ENCODE results near the gene IGSF23.
"Not testable (repeated sequence)": the region's sequence is repeated elsewhere in the genome, so short reads cannot be mapped to it uniquely, and the experiment has no call there.

Gene IGSF23

DNA sequence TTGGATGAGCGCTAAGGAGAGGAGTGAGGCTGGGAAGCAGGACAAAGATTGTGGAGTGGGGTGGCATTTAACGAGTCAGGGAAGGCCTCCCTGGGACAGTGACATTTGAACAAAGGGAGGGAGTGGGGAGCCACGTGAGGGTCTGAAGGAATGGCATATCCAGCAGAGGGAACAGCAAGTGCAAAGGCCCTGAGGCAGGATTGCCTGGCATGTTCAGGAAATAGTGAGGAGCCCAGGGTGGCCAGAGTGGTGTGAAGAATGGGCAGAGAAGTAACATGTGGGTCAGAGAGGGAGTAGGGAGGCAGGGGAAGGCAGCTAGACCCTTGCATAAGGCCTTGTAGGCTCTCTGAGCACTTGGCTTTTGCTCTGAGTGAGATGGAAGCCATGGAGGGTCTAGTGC is 15.4 kb downstream of the IGSF23 start:
- Histone ChIP-seq H3K4me3 (ENCODE audit: low read length in 2 of 2) (no peak overlapping the region), H3K36me3 (replicated peaks in 1 of 2; ENCODE audit: control insufficient read depth in 2 of 2, insufficient read depth in 2 of 2, low read length in 2 of 2) (no peaks in the 10 kb centered on the region), H3K27ac (replicated peaks; ENCODE audit: low read length) (no peak overlapping the region), H3K4ac (ENCODE audit: low read length) (no peak overlapping the region), H4K8ac (ENCODE audit: low read depth, low read length) (no peak overlapping the region), H3K18ac (ENCODE audit: low read length) (no peak overlapping the region), H3K9me3 (replicated peaks in 1 of 2; ENCODE audit: control insufficient read depth in 2 of 2, insufficient read depth in 1 of 2, low read depth in 1 of 2, low read length in 2 of 2) (peaks cover 0 to 2% of the 10 kb centered on the region in 2 donors), H3K9ac (ENCODE audit: low read depth, low read length, poor library complexity) (no peak overlapping the region), H3K14ac (ENCODE audit: low read length) (no peak overlapping the region), H3K4me2 (ENCODE audit: insufficient read depth, low read length, poor library complexity, severe bottlenecking) (no peak overlapping the region), H3K27me3 (ENCODE audit: control insufficient read depth in 3 of 3, insufficient read depth in 3 of 3, low read depth in 1 of 3, low read length in 3 of 3) (no peaks in the 10 kb centered on the region), H2BK120ac (ENCODE audit: low read depth, low read length) (no peak overlapping the region), H4K91ac (ENCODE audit: low read depth, low read length, poor library complexity) (no peak overlapping the region), H2BK12ac (ENCODE audit: low read length) (no peak overlapping the region), H2BK15ac (ENCODE audit: low read length) (no peak overlapping the region), H3K79me1 (ENCODE audit: low read depth, low read length) (no peaks in the 10 kb centered on the region), H3K4me1 (ENCODE audit: control insufficient read depth in 2 of 2, insufficient read depth in 1 of 2, low read depth in 1 of 2, low read length in 2 of 2) (no peaks in the 10 kb centered on the region), H2AFZ (ENCODE audit: low read length) (no peak overlapping the region), H2BK5ac (ENCODE audit: low read length) (no peak overlapping the region), H3K23ac (ENCODE audit: low read depth, low read length, poor library complexity) (no peak overlapping the region), H2AK5ac (ENCODE audit: low read depth, low read length) (no peak overlapping the region)
- DNase-seq (ENCODE audit: low spot score) = no peak
- 100% methylated on average over 1 of the region's 3 CpGs; no CpG with 5 or more reads in 1 of the 2 donors for WGBS, 2 donors (ENCODE audit: extremely low coverage in 2 of 2, insufficient read length in 2 of 2, insufficient replicate concordance in 1 of 2)

GRCh38 chr19:44631611-44632010 is 18.2 kb downstream of the IGSF23 start:
- not testable (repeated sequence) for H3K18ac ChIP-seq (ENCODE audit: low read length); H2BK15ac ChIP-seq (ENCODE audit: low read length); H4K91ac ChIP-seq (ENCODE audit: low read depth, low read length, poor library complexity); H3K14ac ChIP-seq (ENCODE audit: low read length); H3K4ac ChIP-seq (ENCODE audit: low read length); H3K4me2 ChIP-seq (ENCODE audit: insufficient read depth, low read length, poor library complexity, severe bottlenecking); H3K27ac ChIP-seq (replicated peaks; ENCODE audit: low read length); DNase-seq (ENCODE audit: low spot score); H2AK5ac ChIP-seq (ENCODE audit: low read depth, low read length); H3K79me1 ChIP-seq (ENCODE audit: low read depth, low read length); H2BK12ac ChIP-seq (ENCODE audit: low read length); H2BK120ac ChIP-seq (ENCODE audit: low read depth, low read length); H2BK5ac ChIP-seq (ENCODE audit: low read length); H3K36me3 ChIP-seq (replicated peaks in 1 of 2; ENCODE audit: control insufficient read depth in 2 of 2, insufficient read depth in 2 of 2, low read length in 2 of 2); H3K9me3 ChIP-seq (replicated peaks in 1 of 2; ENCODE audit: control insufficient read depth in 2 of 2, insufficient read depth in 1 of 2, low read depth in 1 of 2, low read length in 2 of 2); H3K27me3 ChIP-seq (ENCODE audit: control insufficient read depth in 3 of 3, insufficient read depth in 3 of 3, low read depth in 1 of 3, low read length in 3 of 3); H2AFZ ChIP-seq (ENCODE audit: low read length); H3K23ac ChIP-seq (ENCODE audit: low read depth, low read length, poor library complexity); H3K4me3 ChIP-seq (ENCODE audit: low read length in 2 of 2); H3K4me1 ChIP-seq (ENCODE audit: control insufficient read depth in 2 of 2, insufficient read depth in 1 of 2, low read depth in 1 of 2, low read length in 2 of 2); H3K9ac ChIP-seq (ENCODE audit: low read depth, low read length, poor library complexity); H4K8ac ChIP-seq (ENCODE audit: low read depth, low read length)
- WGBS, 2 donors (ENCODE audit: extremely low coverage in 2 of 2, insufficient read length in 2 of 2, insufficient replicate concordance in 1 of 2) = no CpG with 5 or more reads among the region's 8 CpGs

- H3K36me3 ChIP-seq (replicated peaks in 1 of 2; ENCODE audit: control insufficient read depth in 2 of 2, insufficient read depth in 2 of 2, low read length in 2 of 2); H2BK120ac ChIP-seq (ENCODE audit: low read depth, low read length); DNase-seq (ENCODE audit: low spot score); H3K9ac ChIP-seq (ENCODE audit: low read depth, low read length, poor library complexity); H4K91ac ChIP-seq (ENCODE audit: low read depth, low read length, poor library complexity); H3K27ac ChIP-seq (replicated peaks; ENCODE audit: low read length); H3K4me2 ChIP-seq (ENCODE audit: insufficient read depth, low read length, poor library complexity, severe bottlenecking); H2BK15ac ChIP-seq (ENCODE audit: low read length); H3K9me3 ChIP-seq (replicated peaks in 1 of 2; ENCODE audit: control insufficient read depth in 2 of 2, insufficient read depth in 1 of 2, low read depth in 1 of 2, low read length in 2 of 2); H3K23ac ChIP-seq (ENCODE audit: low read depth, low read length, poor library complexity); H3K27me3 ChIP-seq (ENCODE audit: control insufficient read depth in 3 of 3, insufficient read depth in 3 of 3, low read depth in 1 of 3, low read length in 3 of 3); H3K18ac ChIP-seq (ENCODE audit: low read length); H2BK12ac ChIP-seq (ENCODE audit: low read length); H2BK5ac ChIP-seq (ENCODE audit: low read length); H3K4me3 ChIP-seq (ENCODE audit: low read length in 2 of 2); H3K14ac ChIP-seq (ENCODE audit: low read length); H2AFZ ChIP-seq (ENCODE audit: low read length); H3K4me1 ChIP-seq (ENCODE audit: control insufficient read depth in 2 of 2, insufficient read depth in 1 of 2, low read depth in 1 of 2, low read length in 2 of 2); H2AK5ac ChIP-seq (ENCODE audit: low read depth, low read length); H4K8ac ChIP-seq (ENCODE audit: low read depth, low read length); H3K4ac ChIP-seq (ENCODE audit: low read length); H3K79me1 ChIP-seq (ENCODE audit: low read depth, low read length): not testable (repeated sequence)
- no CpG with 5 or more reads among the region's 5 CpGs for WGBS, 2 donors (ENCODE audit: extremely low coverage in 2 of 2, insufficient read length in 2 of 2, insufficient replicate concordance in 1 of 2)
Measured at GRCh38 chr19:44634058-44634457, 20.7 kb downstream of the IGSF23 start.

DNA sequence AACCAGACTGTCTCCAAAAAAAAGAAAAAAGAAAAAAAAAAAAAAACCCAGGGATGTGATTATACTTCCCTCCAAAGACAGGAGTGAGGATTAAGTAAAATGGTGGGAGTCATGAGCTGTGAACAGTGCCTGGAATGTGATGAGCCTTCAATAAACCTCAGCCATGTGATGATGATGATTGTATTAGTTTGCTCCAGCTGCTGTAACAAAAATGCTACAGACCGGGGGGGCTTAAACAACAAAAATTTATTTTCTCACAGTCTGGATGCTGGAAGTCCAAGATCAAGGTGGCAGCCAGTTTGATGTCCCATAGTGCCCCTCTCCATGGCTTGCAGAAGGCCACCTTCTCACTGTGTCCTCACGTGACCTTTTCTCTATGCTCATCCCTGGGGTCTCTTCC is 21.4 kb downstream of the IGSF23 start:
- Histone ChIP-seq H3K27me3 (ENCODE audit: control insufficient read depth in 3 of 3, insufficient read depth in 3 of 3, low read depth in 1 of 3, low read length in 3 of 3) (peaks cover 0 to 9% (median 0%) of the 10 kb centered on the region in 3 experiments), H3K27ac (replicated peaks; ENCODE audit: low read length) (no peak overlapping the region)
- no CpG with 5 or more reads among the region's 2 CpGs for WGBS, 2 donors (ENCODE audit: extremely low coverage in 2 of 2, insufficient read length in 2 of 2, insufficient replicate concordance in 1 of 2)

More for the DNA sequence above, 21.4 kb downstream of the IGSF23 start:
- no peaks in the 10 kb centered on the region for H3K36me3 ChIP-seq (replicated peaks in 1 of 2; ENCODE audit: control insufficient read depth in 2 of 2, insufficient read depth in 2 of 2, low read length in 2 of 2)
- no peak overlapping the region for H3K4me2 ChIP-seq (ENCODE audit: insufficient read depth, low read length, poor library complexity, severe bottlenecking)
- no peak overlapping the region for H3K14ac ChIP-seq (ENCODE audit: low read length)
- no peak overlapping the region for H3K18ac ChIP-seq (ENCODE audit: low read length)
- no peak overlapping the region for H3K4me3 ChIP-seq (ENCODE audit: low read length in 2 of 2)
- no peak overlapping the region for H2BK120ac ChIP-seq (ENCODE audit: low read depth, low read length)
- H2BK12ac ChIP-seq (ENCODE audit: low read length) = no peak overlapping the region
- H3K4ac ChIP-seq (ENCODE audit: low read length) = no peak overlapping the region
- no peak overlapping the region for H3K9ac ChIP-seq (ENCODE audit: low read depth, low read length, poor library complexity)
- no peak overlapping the region for H2AFZ ChIP-seq (ENCODE audit: low read length)
- H3K79me1 ChIP-seq (ENCODE audit: low read depth, low read length) = no peaks in the 10 kb centered on the region
- no peaks in the 10 kb centered on the region for H3K4me1 ChIP-seq (ENCODE audit: control insufficient read depth in 2 of 2, insufficient read depth in 1 of 2, low read depth in 1 of 2, low read length in 2 of 2)
- DNase-seq (ENCODE audit: low spot score) = no peak
- H4K91ac ChIP-seq (ENCODE audit: low read depth, low read length, poor library complexity) = no peak overlapping the region
- no peak overlapping the region for H4K8ac ChIP-seq (ENCODE audit: low read depth, low read length)
- H2BK15ac ChIP-seq (ENCODE audit: low read length) = no peak overlapping the region
- H3K9me3 ChIP-seq (replicated peaks in 1 of 2; ENCODE audit: control insufficient read depth in 2 of 2, insufficient read depth in 1 of 2, low read depth in 1 of 2, low read length in 2 of 2) = no peaks in the 10 kb centered on the region
- no peak overlapping the region for H3K23ac ChIP-seq (ENCODE audit: low read depth, low read length, poor library complexity)
- no peak overlapping the region for H2BK5ac ChIP-seq (ENCODE audit: low read length)
- H2AK5ac ChIP-seq (ENCODE audit: low read depth, low read length) = no peak overlapping the region
